ENCODE results near the gene NFYC.

Gene NFYC

GRCh38 chr1:40734882-40735628, 43.6 kb downstream of the NFYC start:
- in situ Hi-C loops (cut with HindIII; ENCODE audit: low sequenced_read_pairs) = loop anchor here (5.0 kb wide), 1 partner anchor 63 kb away; no protein-coding TSS in a partner anchor

- in situ Hi-C loops (cut with HindIII; ENCODE audit: low sequenced_read_pairs) = no loop called here
Measured at GRCh38 chr1:40736085-40736531, 44.6 kb downstream of the NFYC start.

DNA sequence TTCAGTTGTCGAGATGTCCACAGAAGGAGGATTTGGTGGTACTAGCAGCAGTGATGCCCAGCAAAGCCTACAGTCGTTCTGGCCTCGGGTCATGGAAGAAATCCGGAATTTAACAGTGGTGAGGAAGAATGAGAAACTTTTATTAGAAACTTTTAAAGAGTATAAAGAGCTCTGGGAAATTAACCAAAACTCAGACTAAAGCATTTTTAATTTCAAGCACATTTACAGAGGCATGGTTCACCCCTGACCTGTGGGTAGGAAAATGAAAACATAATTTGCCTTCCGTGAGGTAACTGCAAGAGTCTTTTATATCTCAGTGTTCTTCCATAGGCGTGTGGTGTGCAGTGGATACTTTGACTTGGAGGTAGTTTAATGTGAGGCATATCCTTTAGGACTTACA, 47.3 kb downstream of the NFYC start:
- in situ Hi-C loops (cut with HindIII; ENCODE audit: low sequenced_read_pairs) = no loop called here

- in situ Hi-C loops (cut with HindIII; ENCODE audit: low sequenced_read_pairs) = no loop called here
Measured at GRCh38 chr1:40739455-40740008, 48.0 kb downstream of the NFYC start.

- in situ Hi-C loops (cut with HindIII; ENCODE audit: low sequenced_read_pairs) = no loop called here
Measured at GRCh38 chr1:40740039-40740996, 48.8 kb downstream of the NFYC start.

DNA sequence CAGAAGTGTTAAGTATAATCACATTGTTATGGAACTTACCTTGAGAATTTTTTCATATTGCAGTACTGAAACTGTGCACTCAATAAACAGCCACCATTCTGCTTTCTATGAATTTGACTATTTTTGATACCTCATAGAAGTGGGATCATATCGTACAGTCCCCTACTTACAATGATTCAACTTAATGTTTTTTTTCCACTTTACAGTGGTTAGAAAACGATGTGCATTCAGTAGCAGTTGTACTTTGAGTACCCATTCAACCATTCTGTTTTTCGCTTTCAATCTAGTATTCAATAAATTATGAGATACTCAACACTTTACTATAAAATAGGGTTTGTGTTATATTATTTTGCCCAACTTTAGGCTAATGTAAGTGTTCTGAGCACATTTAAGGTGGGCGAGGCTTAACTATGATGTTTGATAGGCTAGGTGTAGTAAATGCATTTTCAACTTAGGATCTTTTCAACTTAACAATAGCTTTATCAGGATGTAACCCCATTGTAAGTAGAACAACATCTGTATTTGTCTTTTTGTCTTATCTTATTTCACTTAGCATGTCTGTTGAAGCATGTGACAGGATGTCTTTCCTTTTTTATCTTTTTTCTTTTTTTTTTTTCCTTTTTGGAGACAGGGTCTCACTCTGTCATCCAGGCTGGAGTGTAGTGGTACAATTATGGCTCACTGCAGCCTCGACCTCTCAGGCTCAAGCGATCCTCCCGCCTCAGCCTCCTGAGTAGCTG, 49.7 kb downstream of the NFYC start:
- in situ Hi-C loops (cut with HindIII; ENCODE audit: low sequenced_read_pairs) = no loop called here

DNA sequence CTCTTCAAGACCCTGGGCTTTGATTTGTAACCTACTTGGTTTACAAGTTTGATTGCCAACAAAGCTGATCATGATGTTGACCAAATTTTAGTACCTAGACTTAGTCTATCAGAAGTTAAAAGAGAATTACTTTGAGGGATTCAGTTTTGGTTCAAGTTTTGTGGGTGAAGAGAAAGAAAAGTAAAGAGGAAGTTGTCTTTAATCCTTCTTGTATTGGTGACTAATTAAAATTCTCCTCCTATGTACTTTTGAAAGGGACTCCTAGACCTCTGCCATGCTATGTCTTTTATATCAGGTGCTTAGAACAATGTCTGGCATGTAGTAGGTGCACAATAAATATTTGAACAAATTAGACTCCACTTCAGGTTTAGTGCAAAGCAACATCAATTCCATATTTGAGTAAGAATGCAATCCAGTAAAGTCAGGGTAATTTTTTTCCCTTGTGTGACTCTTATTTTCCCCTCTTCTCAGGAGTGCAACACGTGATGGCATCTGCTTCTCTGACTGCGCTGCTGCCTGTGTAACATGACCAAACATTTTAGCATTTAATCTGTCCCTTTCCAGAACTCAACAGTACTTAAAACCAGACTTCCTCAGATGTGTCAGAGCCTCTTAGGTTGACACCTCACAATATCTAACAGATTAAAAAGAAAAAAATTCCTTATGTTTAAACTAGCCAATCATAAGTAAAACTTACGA, 51.0 kb downstream of the NFYC start:
- in situ Hi-C loops (cut with HindIII; ENCODE audit: low sequenced_read_pairs) = no loop called here

DNA sequence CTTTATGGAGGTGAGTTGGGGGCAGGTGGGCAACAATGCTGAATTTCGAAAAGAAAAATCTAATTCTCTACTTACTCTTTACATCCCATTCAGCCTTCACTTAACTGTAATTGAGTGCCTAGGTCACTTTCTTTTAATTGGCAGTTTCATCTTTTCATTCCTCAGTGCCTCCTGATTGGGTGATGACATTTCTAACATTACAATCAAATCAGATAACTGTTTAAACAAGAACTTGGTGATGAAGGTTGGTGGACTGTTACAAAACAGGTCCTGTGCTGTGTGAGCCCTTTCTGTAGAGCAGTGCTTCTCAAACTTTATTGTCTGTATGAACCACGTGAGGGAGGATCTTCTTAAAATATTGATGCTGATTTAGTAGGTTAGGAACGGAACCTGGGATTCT, 51.9 kb downstream of the NFYC start:
- in situ Hi-C loops (cut with HindIII; ENCODE audit: low sequenced_read_pairs) = no loop called here

DNA sequence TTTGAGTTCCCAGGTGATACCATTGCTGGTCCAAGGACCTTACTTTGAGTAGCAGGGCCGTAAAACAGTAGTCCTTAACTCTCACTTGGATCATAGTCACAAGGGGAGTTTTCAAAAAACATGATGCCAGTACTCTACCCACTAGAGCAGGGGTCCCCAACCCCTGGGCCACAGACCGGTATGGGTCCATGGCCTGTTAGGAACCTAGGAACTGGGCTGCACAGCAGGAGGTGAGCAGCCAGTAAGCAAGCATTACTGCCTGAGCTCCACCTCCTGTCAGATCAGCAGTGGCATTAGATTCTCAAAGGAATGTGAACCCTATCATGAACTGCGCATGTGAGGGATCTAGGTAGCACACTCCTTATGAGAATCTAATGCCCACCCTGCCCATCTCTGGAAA, 52.4 kb downstream of the NFYC start:
- in situ Hi-C loops (cut with HindIII; ENCODE audit: low sequenced_read_pairs) = no loop called here

GRCh38 chr1:40745176-40745575, 53.7 kb downstream of the NFYC start:
- in situ Hi-C loops (cut with HindIII; ENCODE audit: low sequenced_read_pairs) = no loop called here

- in situ Hi-C loops (cut with HindIII; ENCODE audit: low sequenced_read_pairs) = no loop called here
Measured at GRCh38 chr1:40746344-40747090, 55.0 kb downstream of the NFYC start.

- in situ Hi-C loops (cut with HindIII; ENCODE audit: low sequenced_read_pairs) = no loop called here
Measured at GRCh38 chr1:40748841-40749718, 57.6 kb downstream of the NFYC start.

- in situ Hi-C loops (cut with HindIII; ENCODE audit: low sequenced_read_pairs) = no loop called here
Measured at GRCh38 chr1:40749817-40750216, 58.3 kb downstream of the NFYC start.

DNA sequence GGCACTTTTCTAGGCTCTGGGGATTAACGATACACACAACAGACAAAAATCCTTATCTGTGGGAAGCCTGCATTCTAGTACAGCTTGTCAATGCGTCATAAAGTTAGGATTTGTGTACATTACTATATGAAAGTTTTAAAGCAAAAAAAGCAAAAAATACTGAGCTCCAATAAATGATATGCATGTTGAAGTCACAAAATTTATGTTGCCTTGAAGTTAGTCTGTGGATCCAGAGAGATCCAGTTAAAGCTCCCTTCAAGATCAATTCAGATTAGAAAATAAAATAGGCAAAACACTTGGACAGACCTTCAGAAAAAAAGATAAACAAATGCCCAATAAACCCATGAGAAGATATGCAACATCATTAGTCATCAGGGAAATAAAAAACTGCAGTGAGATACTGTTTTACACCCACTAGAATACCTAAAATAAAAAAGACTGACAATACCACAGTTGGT, 59.0 kb downstream of the NFYC start:
- in situ Hi-C loops (cut with HindIII; ENCODE audit: low sequenced_read_pairs) = no loop called here

- in situ Hi-C loops (cut with HindIII; ENCODE audit: low sequenced_read_pairs) = no loop called here
Measured at GRCh38 chr1:40751802-40752201, 60.3 kb downstream of the NFYC start.

GRCh38 chr1:40753142-40753882, 61.8 kb downstream of the NFYC start:
- in situ Hi-C loops (cut with HindIII; ENCODE audit: low sequenced_read_pairs) = no loop called here

- in situ Hi-C loops (cut with HindIII; ENCODE audit: low sequenced_read_pairs) = no loop called here
Measured at GRCh38 chr1:40754201-40754600, 62.7 kb downstream of the NFYC start.

DNA sequence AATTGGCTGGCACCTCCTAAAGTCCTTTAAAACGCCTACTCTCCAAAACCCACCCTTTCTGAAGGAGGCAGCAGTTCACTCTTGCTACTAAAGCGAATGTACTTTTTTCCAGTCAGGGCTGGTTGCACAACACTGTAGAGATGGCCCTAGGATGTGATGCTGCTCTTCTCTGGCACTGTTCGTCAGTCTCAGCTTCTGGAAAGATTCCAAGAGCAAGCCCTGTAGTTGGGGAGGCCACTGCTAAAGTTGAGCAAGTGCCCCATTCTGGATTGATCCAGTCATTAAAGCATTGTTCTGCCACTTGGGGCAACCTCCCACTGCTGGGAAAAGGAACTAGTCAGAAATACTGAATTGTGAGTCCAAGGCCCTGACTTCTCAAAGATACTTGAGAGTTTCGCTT, 63.6 kb downstream of the NFYC start:
- in situ Hi-C loops (cut with HindIII; ENCODE audit: low sequenced_read_pairs) = no loop called here

Measured in endothelial cell of hepatic sinusoid (primary cell).